ENCODE data around the gene SMPD1.

The SMPD1 gene

GRCh38 chr11:6400431-6401345 lies 10.4 kb downstream of the SMPD1 start:
- TF ChIP-seq ZNF274 (IDR thresholded peaks at IDR 0.05; ENCODE audit: low read depth, low read length): no peak

GRCh38 chr11:6401464-6401863 lies 11.2 kb downstream of the SMPD1 start:
- no peak for TF ChIP-seq ZNF274 (IDR thresholded peaks at IDR 0.05; ENCODE audit: low read depth, low read length)
- H3K4me3 ChIP-seq (ENCODE audit: low read length): no peak overlapping the region

More at GRCh38 chr11:6400431-6401345, 10.4 kb downstream of the SMPD1 start:
- H3K4me3 ChIP-seq (ENCODE audit: low read length): no peak overlapping the region

GRCh38 chr11:6402061-6402470 lies 11.8 kb downstream of the SMPD1 start:
- no peak overlapping the region; the same call in 1 of the 2 replicates for H3K4me3 ChIP-seq (ENCODE audit: low read length)
- no peak for TF ChIP-seq ZNF274 (IDR thresholded peaks at IDR 0.05; ENCODE audit: low read depth, low read length)

- no peak for TF ChIP-seq ZNF274 (IDR thresholded peaks at IDR 0.05; ENCODE audit: low read depth, low read length)
- no peak overlapping the region; the same call in 1 of the 2 replicates for H3K4me3 ChIP-seq (ENCODE audit: low read length)
These were observed 12.3 kb downstream of the SMPD1 start for GRCh38 chr11:6402561-6402981.

GRCh38 chr11:6403539-6403938 lies 13.3 kb downstream of the SMPD1 start:
- no peak overlapping the region for H3K4me3 ChIP-seq (ENCODE audit: low read length)

GRCh38 chr11:6404342-6405051 lies 14.2 kb downstream of the SMPD1 start:
- no peak for TF ChIP-seq ZNF274 (IDR thresholded peaks at IDR 0.05; ENCODE audit: low read depth, low read length)
- no peak overlapping the region for H3K4me3 ChIP-seq (ENCODE audit: low read length)

More at GRCh38 chr11:6403539-6403938, 13.3 kb downstream of the SMPD1 start:
- TF ChIP-seq ZNF274 (IDR thresholded peaks at IDR 0.05; ENCODE audit: low read depth, low read length): no peak

GRCh38 chr11:6405052-6405667 lies 14.9 kb downstream of the SMPD1 start:
- no peak overlapping the region for H3K4me3 ChIP-seq (ENCODE audit: low read length)
- no peak for TF ChIP-seq ZNF274 (IDR thresholded peaks at IDR 0.05; ENCODE audit: low read depth, low read length)

GRCh38 chr11:6405846-6406245 lies 15.6 kb downstream of the SMPD1 start:
- H3K4me3 ChIP-seq (ENCODE audit: low read length): no peak overlapping the region
- TF ChIP-seq ZNF274 (IDR thresholded peaks at IDR 0.05; ENCODE audit: low read depth, low read length): no peak

- TF ChIP-seq ZNF274 (IDR thresholded peaks at IDR 0.05; ENCODE audit: low read depth, low read length): no peak
- H3K4me3 ChIP-seq (ENCODE audit: low read length): no peak overlapping the region
These were observed 16.1 kb downstream of the SMPD1 start for GRCh38 chr11:6406370-6406769.

- no peak for TF ChIP-seq ZNF274 (IDR thresholded peaks at IDR 0.05; ENCODE audit: low read depth, low read length)
- H3K4me3 ChIP-seq (ENCODE audit: low read length): no peak overlapping the region
These were observed 20.6 kb downstream of the SMPD1 start for GRCh38 chr11:6410695-6411430.

GRCh38 chr11:6411594-6412031 lies 21.3 kb downstream of the SMPD1 start:
- no peak for TF ChIP-seq ZNF274 (IDR thresholded peaks at IDR 0.05; ENCODE audit: low read depth, low read length)
- H3K4me3 ChIP-seq (ENCODE audit: low read length): no peak overlapping the region

GRCh38 chr11:6413791-6414201 lies 23.5 kb downstream of the SMPD1 start:
- no peak overlapping the region for H3K4me3 ChIP-seq (ENCODE audit: low read length)
- no peak for TF ChIP-seq ZNF274 (IDR thresholded peaks at IDR 0.05; ENCODE audit: low read depth, low read length)

GRCh38 chr11:6414874-6415328 lies 24.6 kb downstream of the SMPD1 start:
- no peak overlapping the region for H3K4me3 ChIP-seq (ENCODE audit: low read length)
- no peak for TF ChIP-seq ZNF274 (IDR thresholded peaks at IDR 0.05; ENCODE audit: low read depth, low read length)
